ENCODE measurements around the gene COX6B2. TPM values are rescaled to one million over a fixed set of nuclear protein-coding genes. Genes with fewer than 3 reads are reported as not detected.
A peak's percentile ranks its signal among the peaks of the same experiment; 100 is the strongest.

Gene COX6B2
- total RNA-seq, 1 donor from 2014 or later: 0.29 TPM

DNA sequence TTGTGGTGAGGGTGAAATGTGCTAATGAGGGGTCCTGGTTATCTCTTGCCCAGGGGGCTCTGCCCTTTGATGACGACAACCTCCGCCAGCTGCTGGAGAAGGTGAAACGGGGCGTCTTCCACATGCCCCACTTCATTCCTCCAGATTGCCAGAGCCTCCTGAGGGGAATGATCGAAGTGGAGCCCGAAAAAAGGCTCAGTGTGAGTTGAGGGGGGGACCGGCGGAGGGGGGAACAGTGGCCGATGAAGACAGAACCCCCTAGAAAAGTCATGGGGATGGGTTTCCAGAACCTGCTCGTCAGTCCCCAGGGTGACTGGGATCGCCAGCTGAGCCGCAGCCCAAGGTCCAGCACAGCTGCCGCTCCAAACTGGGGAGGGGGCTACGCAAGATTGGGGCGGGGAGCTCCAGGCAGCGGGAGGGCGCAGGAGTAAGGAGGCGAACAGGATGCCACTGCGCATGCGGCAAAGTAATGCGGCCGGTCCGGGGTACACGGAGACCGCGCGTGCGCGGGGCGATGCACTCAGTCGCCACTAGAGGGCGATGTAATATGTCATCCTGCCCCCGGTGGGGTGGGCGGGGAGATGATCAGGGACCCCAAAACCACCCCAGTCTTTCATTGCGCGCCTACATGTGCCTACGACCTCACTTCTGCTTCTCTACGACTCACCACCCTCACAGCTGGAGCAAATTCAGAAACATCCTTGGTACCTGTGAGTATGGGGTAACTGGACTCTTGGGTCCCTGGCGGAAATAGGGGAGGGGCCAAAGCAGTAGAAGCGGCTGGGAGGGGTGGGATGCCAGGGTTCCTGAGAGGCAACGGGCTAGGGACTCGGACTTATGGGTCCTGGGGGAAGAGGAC is 52.8 kb downstream of the COX6B2 start:
- Histone ChIP-seq H3K4me3 (ENCODE audit: low read depth, low read length) (peak overlapping the region; percentile 42), H3K27me3 (ENCODE audit: control insufficient read depth, insufficient read depth, low read length) (no peaks in the 10 kb centered on the region), H3K36me3 (ENCODE audit: control insufficient read depth, insufficient read depth, low read length) (peaks cover 3% of the 10 kb centered on the region)
- DNase-seq (ENCODE audit: low read depth): no peak
- TF ChIP-seq, protein P1, sequence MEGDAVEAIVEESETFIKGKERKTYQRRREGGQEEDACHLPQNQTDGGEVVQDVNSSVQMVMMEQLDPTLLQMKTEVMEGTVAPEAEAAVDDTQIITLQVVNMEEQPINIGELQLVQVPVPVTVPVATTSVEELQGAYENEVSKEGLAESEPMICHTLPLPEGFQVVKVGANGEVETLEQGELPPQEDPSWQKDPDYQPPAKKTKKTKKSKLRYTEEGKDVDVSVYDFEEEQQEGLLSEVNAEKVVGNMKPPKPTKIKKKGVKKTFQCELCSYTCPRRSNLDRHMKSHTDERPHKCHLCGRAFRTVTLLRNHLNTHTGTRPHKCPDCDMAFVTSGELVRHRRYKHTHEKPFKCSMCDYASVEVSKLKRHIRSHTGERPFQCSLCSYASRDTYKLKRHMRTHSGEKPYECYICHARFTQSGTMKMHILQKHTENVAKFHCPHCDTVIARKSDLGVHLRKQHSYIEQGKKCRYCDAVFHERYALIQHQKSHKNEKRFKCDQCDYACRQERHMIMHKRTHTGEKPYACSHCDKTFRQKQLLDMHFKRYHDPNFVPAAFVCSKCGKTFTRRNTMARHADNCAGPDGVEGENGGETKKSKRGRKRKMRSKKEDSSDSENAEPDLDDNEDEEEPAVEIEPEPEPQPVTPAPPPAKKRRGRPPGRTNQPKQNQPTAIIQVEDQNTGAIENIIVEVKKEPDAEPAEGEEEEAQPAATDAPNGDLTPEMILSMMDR (IDR thresholded peaks at IDR 0.05; ENCODE audit: insufficient read depth, low read length, poor library complexity, severe bottlenecking): peak; percentile 97

DNA sequence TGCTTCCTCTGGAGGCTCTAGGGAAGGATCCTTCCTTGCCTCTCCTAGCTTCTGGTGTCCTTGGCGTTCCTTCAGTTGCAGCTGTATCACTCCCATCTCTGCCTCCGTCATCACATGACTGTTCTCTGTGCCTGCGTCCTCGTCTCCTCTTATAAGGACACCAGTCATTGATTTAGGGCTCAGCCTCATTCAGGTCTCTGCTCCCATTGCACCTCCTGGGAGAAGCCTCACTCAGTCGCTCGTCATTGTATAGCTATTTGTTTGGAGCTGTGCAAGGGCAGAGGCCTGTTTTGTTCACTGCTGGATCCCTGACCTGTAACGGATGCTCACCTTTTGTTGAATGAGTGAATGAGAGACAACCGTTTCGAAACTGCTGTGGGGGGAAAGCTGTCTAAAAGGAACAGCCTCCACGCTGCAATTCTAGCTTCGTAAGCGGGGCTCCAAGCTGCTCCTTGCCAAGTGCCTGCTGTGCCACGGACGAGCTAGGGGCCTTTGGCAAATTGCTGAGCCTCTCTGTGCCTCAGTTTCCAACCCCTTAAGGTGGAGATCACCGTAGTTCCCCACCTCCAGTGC is 53.5 kb downstream of the COX6B2 start:
- TF ChIP-seq, protein P1 (IDR thresholded peaks at IDR 0.05; ENCODE audit: insufficient read depth, low read length, poor library complexity, severe bottlenecking): no peak
- DNase-seq (ENCODE audit: low read depth): no peak
- H3K27me3 ChIP-seq (ENCODE audit: control insufficient read depth, insufficient read depth, low read length): no peaks in the 10 kb centered on the region
- peaks cover 1% of the 10 kb centered on the region for H3K36me3 ChIP-seq (ENCODE audit: control insufficient read depth, insufficient read depth, low read length)
- no peak overlapping the region for H3K4me3 ChIP-seq (ENCODE audit: low read depth, low read length)

DNA sequence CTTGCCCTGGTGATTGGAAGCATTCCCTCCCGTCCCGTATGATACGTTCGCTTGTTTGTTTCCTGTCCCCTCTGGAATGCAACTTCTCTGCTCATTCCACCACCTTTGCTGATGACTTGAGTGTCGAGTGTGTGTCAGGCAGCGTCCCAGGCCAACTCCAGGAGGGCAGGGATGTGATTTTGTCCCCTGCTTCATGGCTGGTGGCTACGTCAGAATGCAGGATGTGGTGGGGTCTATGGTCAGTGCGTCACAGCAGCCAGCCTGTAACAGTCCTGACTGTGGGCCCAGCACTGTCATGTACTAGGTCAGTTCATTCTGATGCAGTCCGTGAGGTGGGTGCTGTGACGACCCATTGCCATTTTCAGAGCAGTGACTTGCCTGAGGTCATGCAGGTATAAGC is 54.5 kb downstream of the COX6B2 start:
- Histone ChIP-seq H3K4me3 (ENCODE audit: low read depth, low read length) (no peak overlapping the region), H3K36me3 (ENCODE audit: control insufficient read depth, insufficient read depth, low read length) (peaks cover 1% of the 10 kb centered on the region), H3K27me3 (ENCODE audit: control insufficient read depth, insufficient read depth, low read length) (no peaks in the 10 kb centered on the region)
- TF ChIP-seq, protein P1 (IDR thresholded peaks at IDR 0.05; ENCODE audit: insufficient read depth, low read length, poor library complexity, severe bottlenecking): no peak
- DNase-seq (ENCODE audit: low read depth): no peak

Other genes starting within 250 kb of the COX6B2 start
- 62.9 and 94.8 TPM in 2 replicates for gene PPP1R12C, start 237.1 kb downstream of the COX6B2 start, total RNA-seq
- 5.8 and 7.1 TPM in 2 replicates for gene TNNT1, start 205.5 kb downstream of the COX6B2 start, total RNA-seq
- 2.7 and 4.7 TPM in 2 replicates for gene TNNI3, start 197.0 kb downstream of the COX6B2 start, total RNA-seq
- gene DNAAF3, start 188.1 kb downstream of the COX6B2 start, total RNA-seq: 0.21 and 1.3 TPM in 2 replicates
- 0.17 TPM in 1 of 2 replicates, not detected in the other for gene SYT5, start 174.4 kb downstream of the COX6B2 start, total RNA-seq
- 0.55 and 2.1 TPM in 2 replicates for gene PTPRH, start 145.2 kb downstream of the COX6B2 start, total RNA-seq
- 2.3 and 7.5 TPM in 2 replicates for gene TMEM86B, start 126.0 kb downstream of the COX6B2 start, total RNA-seq
- gene PPP6R1, start 95.7 kb downstream of the COX6B2 start, total RNA-seq: 41.5 and 51.3 TPM in 2 replicates
- 64.3 and 77.8 TPM in 2 replicates for gene HSPBP1, start 74.6 kb downstream of the COX6B2 start, total RNA-seq
- gene BRSK1, start 70.7 kb downstream of the COX6B2 start, total RNA-seq: 4.7 and 6.0 TPM in 2 replicates
- gene TMEM150B, start 29.4 kb downstream of the COX6B2 start, total RNA-seq: not detected in 2 replicates
- gene KMT5C, start 14.8 kb downstream of the COX6B2 start, total RNA-seq: 9.6 and 11.9 TPM in 2 replicates
- gene GARIN5B, start 8.5 kb upstream of the COX6B2 start, total RNA-seq: 0.07 TPM in 1 of 2 replicates, not detected in the other
- gene IL11, start 15.7 kb upstream of the COX6B2 start, total RNA-seq: 32.1 and 38.7 TPM in 2 replicates
- gene TMEM190, start 22.1 kb upstream of the COX6B2 start, total RNA-seq: not detected in 2 replicates
- gene TMEM238, start 29.6 kb upstream of the COX6B2 start, total RNA-seq: 1.4 and 4.1 TPM in 2 replicates
- gene RPL28, start 31.2 kb upstream of the COX6B2 start, total RNA-seq: 630 and 742 TPM in 2 replicates
- 53.4 and 53.6 TPM in 2 replicates for gene UBE2S, start 53.1 kb upstream of the COX6B2 start, total RNA-seq
- not detected in 2 replicates for gene SHISA7, start 88.6 kb upstream of the COX6B2 start, total RNA-seq
- gene ISOC2, start 106.9 kb upstream of the COX6B2 start, total RNA-seq: 49.8 and 60.5 TPM in 2 replicates
- gene C19orf85, start 110.0 kb upstream of the COX6B2 start, total RNA-seq: not detected in 2 replicates
- 7.3 and 15.8 TPM in 2 replicates for gene ZNF628, start 121.9 kb upstream of the COX6B2 start, total RNA-seq
- gene NAT14, start 130.5 kb upstream of the COX6B2 start, total RNA-seq: 17.1 and 18.2 TPM in 2 replicates
- 0.21 and 0.33 TPM in 2 replicates for gene SSC5D, start 133.7 kb upstream of the COX6B2 start, total RNA-seq
- 0.14 and 0.17 TPM in 2 replicates for gene SBK2, start 182.4 kb upstream of the COX6B2 start, total RNA-seq
- gene SBK3, start 190.8 kb upstream of the COX6B2 start, total RNA-seq: 0.33 TPM in 1 of 2 replicates, not detected in the other
- gene ZNF579, start 226.1 kb upstream of the COX6B2 start, total RNA-seq: 14.4 and 22.0 TPM in 2 replicates
- gene FIZ1, start 244.8 kb upstream of the COX6B2 start, total RNA-seq: 8.4 and 9.4 TPM in 2 replicates
- gene ZNF524, start 245.6 kb upstream of the COX6B2 start, total RNA-seq: 32.7 and 35.0 TPM in 2 replicates

Measured in kidney epithelial cell (primary cell).